Activated CD4-positive, alpha-beta T cell treated with anti-CD3 and anti-CD28 coated beads, Interleukin-2, amount 50 U/mL, for 4 hours (primary cell): Measurements from ENCODE around the gene SCAPER.

ENCODE experiments used
- DNase-seq, 2 experiments: peaks; one replicate each; pipeline ENCODE4 v3.0.0-alpha.2; 2020

The SCAPER gene

DNA sequence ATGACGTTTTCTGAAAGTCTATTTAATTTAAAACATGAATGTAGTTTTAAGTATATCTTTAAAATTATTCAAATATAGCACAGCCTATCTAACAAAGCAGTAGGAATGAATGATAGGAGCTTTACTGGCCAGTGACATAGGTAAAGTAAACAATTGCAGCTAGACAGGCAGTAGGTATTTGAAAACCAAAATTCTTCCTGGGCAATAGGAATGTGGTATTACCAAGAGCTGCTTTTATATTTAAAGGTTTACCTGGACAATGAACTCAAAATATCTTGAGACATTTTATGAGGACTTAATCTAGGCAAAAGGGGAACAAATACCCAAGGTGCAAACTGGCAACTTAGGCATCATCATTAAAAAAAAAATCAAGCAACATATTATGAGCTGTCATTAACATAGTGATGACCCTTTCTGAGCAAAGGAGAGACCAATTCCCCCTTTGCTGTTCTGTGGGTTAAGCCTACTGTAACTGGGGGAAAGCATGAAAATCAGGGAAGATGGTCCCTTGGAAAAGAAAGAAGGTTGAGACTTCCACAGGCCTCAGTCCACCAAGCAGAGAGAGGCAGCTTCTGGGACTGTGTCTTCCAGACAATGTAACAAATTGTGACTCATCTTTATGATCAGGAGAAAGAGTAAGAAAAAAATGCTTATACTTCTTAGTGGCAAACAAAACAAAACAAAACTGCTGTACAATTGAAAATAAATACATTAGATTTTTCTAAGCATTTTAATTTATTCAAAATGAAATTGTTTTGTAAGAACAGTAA, 555.7 kb downstream of the SCAPER start:
- DNase-seq, result no peak

DNA sequence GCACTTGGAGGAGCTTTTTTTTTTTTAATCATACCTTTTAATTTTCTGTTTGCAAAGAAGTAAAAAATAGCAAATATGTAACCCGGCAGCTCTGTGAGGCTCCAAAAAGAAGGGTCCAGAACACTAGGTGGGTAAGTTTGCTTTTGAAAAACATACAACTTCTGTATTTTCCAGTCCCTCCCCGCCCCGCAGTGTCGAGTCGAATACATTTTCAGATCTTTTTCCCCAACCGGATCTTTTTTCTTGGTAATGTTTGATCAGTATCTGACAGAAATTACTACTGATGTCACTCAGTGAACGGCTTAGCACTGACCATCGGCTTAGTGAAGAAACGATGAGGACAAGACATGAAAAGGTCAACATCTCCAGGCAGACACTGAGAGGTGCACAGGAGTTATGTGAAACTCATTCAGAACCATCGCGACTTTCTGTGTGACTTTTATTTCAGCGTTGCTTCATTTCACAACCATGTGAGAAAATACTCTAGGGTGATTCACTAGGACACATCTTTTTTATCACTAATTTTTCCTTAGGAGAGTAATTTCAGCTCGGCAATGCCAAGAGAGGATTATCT, 557.6 kb downstream of the SCAPER start:
- DNase-seq, result no peak

DNA sequence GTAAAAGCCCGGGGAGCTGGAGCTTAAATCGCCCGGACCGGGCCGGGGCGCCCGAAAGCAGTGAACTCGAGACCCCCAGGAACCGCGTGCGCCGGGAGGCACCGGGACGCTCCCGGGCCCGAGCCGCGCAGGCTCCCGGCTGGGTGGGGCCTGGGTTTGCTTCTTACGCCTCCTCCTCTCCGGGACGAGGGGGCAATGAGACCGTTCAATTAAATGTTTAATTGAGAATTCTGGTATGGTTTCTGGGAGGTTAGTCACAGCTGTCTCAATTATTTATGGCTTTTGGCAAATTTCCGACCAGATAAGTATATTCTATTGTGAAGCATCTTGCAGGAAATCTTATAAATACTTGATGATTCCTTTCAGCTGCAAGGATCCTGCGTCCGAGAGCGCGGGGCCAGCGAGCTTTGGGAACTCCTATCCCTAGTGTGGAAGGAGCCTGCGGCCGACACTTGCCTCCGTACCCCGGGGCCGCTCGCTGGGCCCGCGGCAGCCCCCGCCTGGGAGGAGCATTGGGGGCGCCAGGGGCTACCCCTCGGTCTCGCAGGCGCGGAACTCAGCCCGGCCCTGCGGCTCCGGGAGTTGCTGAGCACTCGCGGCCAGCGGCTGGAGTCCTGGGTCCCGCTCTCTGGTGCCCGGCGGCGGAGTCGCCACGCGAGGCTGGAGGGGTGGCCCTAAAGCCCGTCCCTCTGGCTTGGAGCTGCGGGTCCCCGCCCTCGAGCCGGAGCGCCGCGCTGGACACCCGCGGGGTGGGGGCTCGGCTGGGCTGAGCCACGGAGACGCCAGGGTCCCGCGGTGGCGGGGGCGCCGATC, 558.3 kb downstream of the SCAPER start:
- DNase-seq, result no peak

DNA sequence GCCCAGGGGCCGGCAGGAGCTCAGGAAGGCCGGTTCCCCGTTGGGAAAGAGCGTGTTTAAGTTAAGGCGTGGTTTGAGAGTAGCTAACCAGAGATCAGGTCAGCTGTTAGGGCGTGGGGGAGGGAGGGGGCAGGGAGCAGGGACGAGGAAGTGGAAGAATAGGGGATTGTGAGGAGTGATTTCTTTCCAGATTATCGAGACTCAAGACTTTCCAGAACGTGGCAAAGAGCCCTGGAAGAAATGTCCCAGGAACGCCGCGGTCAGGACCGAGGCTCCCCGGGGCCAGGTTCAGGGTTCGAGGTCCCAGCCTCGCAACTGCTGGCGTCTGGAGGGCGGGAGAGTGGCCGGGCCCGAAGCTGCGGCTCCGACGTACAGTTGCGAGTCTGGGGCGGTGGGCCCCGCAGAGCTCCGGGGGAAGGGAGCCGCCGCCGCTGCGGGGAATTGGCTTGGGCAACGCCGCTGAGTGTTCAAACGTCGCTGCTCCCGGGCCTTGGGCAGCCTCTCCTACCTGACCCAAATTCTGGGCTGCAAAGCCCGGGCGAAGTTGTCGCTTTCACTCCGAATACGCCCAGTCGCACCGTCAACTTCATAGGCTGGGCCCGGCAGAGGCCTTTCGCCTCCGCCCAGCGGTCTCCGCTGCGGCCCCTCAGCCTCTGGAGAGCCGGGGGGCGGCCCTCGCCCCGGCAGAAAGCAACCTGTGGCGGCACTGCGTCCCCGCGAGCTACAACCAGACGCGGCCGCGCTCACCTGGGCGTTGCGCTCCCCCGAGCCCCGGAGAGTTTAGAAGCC, 559.1 kb downstream of the SCAPER start:
- DNase-seq, result no peak

DNA sequence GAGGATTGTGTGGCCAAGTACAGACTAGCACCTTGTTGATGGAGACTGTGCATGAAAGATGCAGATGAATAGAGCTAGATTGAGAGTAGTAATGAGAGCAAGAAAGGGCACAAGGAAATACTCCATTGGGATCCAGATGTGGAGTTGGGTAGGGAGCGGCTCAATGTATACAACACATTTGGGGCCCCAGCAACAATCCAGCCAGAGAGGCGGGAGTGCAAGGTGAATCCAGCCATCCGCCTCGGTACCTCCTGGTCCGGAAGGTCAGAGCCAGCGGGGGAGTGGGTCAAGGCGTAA, 559.6 kb downstream of the SCAPER start:
- no peak for DNase-seq

DNA sequence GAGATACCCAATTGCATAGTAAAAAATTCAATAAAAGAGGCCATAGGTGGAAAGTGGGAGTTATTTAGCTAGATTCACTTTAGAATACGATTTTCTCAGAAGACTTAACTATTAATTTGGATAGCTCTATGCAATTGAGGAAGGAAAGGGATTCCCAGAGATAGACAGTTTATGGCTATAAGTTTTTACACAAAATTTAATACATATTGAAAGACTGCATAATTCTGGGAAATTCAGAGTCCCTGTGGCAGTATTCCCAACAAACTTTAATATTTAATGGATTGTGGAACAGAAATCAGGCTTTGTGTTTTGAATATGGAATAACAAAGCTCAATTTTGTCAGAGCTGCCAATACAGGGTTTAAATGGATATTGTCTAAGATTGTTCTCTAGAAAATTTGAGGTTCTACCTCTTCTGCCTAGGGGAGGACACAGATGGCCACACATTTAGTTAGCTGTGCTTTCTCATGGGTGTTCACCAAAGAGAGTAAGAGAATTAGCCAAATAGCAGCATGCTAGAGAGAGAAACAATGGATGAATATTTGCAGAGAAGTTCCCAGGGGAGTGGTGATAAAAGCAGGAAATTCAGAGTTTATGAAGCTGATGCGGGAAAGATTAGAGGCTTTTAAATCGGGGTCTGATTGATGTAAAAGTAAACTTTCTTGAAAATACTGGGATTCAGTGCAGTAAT, 560.1 kb downstream of the SCAPER start:
- DNase-seq, result no peak

DNA sequence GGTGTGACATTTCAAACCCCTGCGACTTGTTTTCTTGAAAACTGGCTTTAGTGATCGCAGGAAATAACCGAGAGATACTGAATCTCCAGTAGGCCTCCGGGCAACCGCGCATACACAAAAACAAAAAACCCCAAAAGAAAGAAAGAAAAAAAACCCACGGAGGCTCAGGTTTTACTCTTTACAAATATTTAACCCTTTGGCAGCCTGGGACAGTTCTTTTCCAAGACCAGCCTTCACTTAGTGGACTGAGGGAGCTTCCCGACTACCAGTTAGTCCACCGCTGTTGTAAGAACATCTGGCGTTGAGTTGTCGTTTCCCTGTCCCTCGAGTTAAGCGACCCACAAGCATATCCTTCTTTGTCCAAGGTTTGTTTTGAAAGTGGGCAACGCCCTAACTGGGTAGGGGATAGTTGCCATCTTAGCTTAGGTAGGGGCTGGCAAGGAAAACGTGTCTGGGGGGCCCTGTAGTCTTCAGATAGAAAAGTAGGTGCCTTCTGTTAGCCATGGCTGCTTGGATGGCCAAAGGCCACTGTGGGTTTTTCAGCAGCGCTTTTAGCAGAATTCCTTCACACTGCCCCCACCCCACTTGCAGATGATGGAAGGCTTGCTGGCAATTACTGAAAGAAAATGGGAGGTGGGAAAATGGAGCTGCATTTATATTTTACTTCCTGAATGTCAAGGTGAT, 561.7 kb downstream of the SCAPER start:
- no peak for DNase-seq

DNA sequence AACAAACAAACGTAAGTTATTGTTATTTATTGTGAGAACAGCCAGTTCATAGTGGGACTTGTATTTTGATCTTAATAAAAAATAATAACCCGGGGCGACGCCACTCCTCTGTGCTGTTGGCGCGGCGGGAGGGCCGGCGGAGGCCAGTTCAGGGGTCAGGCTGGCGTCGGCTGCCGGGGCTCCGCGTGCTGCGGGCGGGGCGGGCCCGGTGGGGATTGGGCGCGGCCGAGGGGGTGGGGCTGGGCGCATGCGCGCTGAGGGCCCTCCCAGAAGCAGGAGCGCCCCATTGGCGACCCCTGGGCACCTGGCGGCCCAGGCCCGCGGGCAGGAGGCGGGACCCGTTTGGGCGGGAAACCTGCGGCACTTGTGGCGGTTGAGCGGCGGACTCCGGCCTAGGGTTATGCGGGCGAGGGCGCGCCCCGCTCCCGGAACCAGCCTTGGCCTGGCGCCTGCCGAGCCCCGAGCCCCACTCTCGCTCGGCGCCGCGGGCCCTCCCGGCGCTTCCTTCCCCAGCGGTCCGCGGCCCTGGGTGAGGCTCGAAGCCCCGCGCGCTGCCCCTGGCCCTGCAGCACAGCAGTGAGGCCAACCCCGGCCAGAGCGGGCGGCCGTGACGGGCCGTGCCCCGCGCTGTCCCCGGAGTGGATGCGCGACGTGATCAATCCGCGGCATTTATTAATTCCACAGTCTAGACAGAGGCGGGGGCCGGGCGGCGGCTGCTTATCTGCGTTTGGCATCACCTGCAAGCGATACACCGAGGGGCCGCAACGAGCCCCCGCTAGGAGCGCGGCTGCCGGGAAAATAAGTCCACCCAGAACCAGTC, 562.5 kb downstream of the SCAPER start:
- no peak for DNase-seq

DNA sequence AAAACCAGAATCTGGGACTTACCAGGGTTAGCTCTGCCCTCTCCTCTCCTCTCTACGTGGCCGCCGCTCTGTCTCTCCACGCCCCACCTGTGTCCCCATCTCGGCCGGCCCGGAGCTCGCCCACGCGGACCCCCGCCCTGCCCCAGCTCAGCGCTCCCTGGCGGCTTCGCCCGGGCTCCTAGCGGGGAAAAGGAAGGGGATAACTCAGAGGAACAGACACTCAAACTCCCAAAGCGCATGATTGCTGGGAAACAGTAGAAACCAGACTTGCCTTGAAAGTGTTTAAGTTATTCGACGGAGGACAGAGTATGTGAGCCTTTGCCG, 563.1 kb downstream of the SCAPER start:
- DNase-seq, result no peak

DNA sequence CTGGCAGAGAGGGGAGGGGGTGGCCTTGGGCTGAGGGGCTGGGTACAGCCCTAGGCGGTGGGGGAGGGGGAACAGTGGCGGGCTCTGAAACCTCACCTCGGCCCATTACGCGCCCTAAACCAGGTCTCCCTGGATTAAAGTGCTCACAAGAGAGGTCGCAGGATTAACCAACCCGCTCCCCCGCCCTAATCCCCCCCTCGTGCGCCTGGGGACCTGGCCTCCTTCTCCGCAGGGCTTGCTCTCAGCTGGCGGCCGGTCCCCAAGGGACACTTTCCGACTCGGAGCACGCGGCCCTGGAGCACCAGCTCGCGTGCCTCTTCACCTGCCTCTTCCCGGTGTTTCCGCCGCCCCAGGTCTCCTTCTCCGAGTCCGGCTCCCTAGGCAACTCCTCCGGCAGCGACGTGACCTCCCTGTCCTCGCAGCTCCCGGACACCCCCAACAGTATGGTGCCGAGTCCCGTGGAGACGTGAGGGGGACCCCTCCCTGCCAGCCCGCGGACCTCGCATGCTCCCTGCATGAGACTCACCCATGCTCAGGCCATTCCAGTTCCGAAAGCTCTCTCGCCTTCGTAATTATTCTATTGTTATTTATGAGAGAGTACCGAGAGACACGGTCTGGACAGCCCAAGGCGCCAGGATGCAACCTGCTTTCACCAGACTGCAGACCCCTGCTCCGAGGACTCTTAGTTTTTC, 563.6 kb downstream of the SCAPER start:
- DNase-seq, result no peak

DNA sequence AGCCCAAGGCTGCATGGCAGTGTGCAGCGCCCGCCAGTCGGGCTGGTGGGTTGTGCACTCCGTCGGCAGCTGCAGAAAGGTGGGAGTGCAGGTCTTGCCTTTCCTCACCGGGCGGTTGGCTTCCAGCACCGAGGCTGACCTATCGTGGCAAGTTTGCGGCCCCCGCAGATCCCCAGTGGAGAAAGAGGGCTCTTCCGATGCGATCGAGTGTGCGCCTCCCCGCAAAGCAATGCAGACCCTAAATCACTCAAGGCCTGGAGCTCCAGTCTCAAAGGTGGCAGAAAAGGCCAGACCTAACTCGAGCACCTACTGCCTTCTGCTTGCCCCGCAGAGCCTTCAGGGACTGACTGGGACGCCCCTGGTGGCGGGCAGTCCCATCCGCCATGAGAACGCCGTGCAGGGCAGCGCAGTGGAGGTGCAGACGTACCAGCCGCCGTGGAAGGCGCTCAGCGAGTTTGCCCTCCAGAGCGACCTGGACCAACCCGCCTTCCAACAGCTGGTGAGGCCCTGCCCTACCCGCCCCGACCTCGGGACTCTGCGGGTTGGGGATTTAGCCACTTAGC, 564.3 kb downstream of the SCAPER start:
- DNase-seq, result peak in 1 of 2 experiments; percentile 38

DNA sequence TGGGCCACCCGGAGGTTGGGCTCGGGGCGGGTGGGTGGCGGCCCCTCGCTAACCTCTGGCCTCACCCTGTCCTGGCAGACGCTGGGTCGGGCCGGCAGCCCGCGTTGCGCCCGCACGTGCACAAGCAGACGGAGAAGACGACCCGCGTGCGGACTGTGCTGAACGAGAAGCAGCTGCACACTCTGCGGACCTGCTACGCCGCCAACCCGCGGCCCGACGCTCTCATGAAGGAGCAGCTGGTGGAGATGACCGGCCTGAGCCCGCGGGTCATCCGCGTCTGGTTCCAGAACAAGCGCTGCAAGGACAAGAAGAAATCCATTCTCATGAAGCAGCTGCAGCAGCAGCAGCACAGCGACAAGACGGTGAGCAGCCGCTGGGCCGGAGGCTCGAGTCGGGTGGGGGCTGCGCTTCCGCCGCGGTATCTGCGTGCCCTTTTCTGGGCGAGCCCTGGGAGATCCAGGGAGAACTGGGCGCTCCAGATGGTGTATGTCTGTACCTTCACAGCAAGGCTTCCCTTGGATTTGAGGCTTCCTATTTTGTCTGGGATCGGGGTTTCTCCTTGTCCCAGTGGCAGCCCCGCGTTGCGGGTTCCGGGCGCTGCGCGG, 564.8 kb downstream of the SCAPER start:
- DNase-seq, result no peak

DNA sequence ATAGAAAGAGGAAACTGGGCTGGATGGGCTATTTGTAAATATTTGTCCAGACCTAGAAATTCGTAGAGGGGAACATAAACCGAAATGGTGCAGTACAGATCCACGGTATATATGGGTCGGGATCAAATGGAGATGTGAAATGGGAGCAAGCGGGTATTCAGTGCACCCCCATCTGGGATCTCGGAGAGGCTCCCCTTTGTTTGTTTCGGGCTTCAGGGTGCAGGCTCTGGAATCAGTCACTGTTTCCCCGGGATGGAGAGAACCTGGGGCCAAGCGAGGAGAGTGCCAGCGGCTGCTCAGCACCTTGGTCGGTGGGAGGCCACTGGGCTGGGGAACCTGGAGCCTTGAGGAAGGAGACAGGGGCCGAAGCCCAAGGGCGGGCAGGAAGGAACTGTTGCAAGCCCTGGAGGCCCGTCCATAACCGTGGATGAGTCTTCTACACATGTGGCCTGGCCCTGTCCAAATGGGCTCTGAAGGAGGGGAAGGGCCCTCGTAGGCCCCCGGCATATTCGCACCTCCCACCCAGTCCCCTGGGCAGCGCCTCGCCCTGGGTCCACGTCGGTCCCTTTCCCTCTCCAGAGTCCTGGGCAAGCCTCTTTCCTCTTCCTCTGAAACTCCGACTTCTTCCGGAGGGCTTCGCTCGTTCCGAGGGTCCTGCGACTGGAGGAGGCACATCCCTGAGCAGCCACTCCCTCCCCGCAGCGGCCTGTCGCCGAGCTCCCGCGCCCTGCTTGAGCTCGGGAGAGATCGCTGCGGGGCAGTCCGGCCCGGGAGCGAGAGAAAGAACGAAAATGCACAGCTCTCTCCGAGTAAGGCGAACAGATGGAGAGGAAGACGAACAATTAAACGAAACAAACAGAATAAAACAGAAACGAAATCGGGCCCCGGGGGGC, 565.6 kb downstream of the SCAPER start:
- DNase-seq, result no peak

DNA sequence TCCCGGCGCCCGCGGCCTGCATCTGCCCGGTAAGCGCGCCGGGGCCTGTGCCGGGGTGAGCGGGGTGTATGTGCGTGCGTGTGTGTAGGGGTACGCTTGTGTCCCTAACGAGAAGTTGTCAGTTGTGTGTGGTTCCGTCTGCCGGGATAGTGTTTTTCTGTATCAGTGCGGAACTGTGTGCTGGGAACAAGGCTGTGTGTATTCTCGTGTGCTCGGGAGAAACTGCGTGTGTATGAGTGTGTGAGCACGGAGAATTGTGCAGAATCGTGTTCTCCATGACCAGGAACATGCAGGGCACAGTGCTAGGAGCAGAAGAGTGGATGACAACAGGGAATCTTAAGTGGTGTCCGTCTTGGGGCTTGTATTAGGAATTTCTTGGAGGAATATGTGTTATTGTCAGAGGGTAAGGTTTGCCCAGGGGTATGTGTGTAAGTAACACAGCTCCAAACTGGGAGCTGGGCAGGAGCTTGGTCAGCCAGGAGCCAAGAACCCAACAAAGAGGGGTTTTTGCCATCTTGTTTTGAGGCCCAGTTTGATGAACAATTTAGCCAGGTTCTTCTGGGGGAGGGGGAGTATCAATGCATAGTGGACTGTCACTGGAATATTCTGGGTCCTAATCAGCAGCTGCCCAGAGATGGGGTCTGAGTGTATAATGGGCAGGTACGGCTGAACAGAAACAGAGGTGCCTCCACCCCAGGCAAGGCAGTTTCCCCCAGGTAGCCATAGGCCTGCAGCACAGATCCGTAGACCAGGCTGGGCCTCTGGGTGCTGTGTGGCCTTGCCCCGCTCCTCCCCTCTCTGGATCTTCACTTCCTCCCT, 566.4 kb downstream of the SCAPER start:
- DNase-seq, result no peak

DNA sequence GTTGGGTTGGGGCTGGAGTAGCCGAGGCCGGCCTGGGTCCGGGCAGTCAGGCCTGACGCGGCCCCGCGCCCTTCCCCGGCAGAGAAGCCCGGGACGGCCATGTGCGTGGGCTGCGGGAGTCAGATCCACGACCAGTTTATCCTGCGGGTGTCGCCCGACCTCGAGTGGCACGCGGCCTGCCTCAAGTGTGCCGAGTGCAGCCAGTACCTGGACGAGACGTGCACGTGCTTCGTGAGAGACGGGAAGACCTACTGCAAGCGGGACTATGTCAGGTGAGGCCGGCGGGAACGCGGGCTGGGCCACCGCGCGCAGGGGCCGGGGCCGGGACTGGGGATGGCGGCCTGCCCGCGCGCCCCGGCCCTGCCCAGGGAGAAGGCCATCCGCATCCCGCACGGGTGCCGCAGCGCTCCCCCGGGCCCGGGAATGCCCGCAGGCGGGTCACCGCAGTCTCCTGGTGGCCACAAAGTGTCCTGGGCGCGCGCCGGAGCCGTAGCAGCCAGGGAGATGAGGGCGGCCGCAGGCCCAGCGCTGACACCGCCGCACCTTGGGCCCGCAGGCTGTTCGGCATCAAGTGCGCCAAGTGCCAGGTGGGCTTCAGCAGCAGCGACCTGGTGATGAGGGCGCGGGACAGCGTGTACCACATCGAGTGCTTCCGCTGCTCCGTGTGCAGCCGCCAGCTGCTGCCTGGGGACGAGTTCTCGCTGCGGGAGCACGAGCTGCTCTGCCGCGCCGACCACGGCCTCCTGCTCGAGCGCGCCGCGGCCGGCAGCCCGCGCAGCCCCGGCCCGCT, 567.2 kb downstream of the SCAPER start:
- DNase-seq, result no peak

DNA sequence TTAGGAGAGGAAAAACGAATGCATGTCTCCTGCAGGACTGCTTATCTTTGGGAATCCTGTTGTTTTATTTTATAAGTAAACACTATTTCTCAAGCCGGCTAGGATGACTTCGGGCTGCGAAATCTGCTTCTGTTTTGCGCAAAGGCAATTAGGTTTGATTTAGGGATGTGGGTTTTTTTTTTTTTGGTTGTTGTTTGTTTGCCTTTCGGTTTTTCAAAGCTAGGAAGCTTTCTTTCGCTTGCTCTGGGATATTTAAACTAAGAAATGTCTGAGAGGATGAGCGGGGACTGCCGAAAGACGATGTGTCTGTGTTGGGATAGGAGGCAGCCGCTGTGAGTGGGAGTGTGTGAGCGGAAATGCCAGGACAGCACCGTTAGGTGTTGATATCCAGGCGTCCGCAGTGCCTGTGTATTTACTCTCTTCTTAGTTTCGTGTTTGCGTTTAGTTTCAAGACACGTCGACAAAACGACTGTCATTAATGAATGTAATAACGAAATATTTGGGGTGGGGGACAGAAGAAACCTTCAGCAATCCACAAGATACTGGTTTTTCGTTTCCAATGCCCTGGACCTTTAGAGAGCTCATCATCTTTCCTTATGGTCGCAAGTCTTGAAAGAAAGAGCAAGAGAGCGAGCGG, 568.0 kb downstream of the SCAPER start:
- DNase-seq, result no peak
